HG02571 (cell line): Measurements from ENCODE around the gene COL19A1.
"Not testable (repeated sequence)": the region's sequence is repeated elsewhere in the genome, so short reads cannot be mapped to it uniquely, and the experiment has no call there.

Experiments
- ATAC-seq: cut with Tn5 transposase; IDR thresholded peaks from one replicate; pipeline ENCODE4 v1.9.1; 2021; ENCODE audit warnings: mild to moderate bottlenecking, moderate library complexity; ENCODE audit not compliant: unreplicated experiment

The COL19A1 gene

GRCh38 chr6:69953491-69953890 is 87.1 kb downstream of the COL19A1 start:
- ATAC-seq = no peak

- no peak for ATAC-seq
Observed at GRCh38 chr6:69954733-69955132, 88.4 kb downstream of the COL19A1 start.

- ATAC-seq = no peak
Observed at GRCh38 chr6:69957985-69958559, 91.7 kb downstream of the COL19A1 start.

DNA sequence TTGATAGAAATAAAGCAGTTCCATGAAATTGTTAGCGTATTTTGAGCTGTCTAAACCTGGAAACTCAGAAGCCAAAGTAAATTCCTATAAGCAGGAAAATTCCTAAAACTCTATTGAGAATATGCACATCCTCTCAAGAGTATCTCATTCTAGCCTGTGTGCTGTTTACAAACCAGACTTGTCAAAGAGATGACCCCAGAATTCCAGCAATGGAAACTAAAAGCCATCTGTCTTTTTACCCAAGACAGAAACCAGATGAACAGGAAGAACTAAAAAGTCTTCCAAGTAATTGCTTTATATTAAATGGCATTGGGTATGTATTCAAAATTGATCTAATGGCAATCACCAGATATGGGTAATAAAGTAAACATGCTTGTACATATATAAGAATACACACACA is 92.6 kb downstream of the COL19A1 start:
- no peak for ATAC-seq

DNA sequence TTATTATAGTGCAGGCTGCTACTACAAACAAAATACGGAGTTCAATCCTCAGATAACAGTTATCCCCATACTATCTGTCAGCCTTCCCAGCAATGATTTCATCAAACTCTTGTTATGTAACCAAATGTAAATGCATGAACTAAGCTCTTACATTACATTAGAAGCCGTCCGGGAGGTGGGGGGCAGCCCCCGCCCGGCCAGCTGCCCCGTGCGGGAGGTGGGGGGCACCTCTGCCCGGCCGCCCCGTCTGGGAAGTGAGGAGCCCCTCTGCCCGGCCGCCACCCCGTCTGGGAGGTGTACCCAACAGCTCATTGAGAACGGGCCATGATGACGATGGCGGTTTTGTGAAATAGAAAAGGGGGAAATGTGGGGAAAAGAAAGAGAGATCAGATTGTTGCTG is 99.6 kb downstream of the COL19A1 start:
- not testable (repeated sequence) for ATAC-seq

GRCh38 chr6:69973138-69973537 is 106.8 kb downstream of the COL19A1 start:
- ATAC-seq = no peak

- ATAC-seq = no peak
Observed at GRCh38 chr6:69973763-69974162, 107.4 kb downstream of the COL19A1 start.

DNA sequence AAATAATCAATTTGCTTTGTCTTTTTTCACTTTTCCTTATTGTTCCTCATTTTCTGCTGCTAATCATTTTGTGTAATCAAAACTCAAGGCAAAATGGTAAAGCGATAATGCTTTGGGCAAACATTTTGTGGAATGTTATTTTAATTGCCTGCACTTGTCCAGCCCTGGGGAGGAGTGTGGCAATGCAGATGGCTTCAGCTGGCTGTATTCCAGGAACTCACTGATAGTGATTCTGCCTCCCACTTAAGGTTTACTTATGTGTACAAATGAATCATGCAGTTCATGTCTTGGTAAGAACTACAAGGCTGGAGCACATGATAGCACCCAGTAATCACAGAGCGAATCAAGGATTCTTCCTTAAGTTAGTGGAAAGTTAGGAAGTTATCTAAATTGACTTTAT is 107.8 kb downstream of the COL19A1 start:
- ATAC-seq = no peak

DNA sequence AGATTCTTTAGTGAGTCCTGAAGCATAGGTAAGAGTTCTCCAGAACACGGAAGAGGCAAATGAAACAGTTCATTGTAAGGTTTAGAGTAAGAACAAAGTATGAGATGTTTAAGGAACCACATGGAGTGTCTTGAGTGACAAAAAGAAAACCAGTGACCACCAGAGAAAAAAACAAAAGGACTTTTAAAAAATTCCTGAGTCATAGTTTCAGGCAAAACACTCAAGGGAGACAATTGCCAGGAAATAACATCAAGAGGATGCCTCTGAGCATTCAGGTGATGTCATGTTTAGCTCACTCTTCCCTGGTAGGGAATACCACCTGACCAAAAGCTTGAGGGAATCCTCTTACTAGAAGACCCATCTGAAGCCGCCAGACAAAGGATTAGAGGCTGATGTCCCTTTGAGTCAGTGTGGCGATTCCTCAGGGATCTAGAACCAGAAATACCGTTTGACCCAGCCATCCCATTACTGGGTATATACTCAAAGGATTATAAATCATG is 110.3 kb downstream of the COL19A1 start:
- no peak for ATAC-seq

GRCh38 chr6:69980624-69981023 is 114.3 kb downstream of the COL19A1 start:
- no peak for ATAC-seq

DNA sequence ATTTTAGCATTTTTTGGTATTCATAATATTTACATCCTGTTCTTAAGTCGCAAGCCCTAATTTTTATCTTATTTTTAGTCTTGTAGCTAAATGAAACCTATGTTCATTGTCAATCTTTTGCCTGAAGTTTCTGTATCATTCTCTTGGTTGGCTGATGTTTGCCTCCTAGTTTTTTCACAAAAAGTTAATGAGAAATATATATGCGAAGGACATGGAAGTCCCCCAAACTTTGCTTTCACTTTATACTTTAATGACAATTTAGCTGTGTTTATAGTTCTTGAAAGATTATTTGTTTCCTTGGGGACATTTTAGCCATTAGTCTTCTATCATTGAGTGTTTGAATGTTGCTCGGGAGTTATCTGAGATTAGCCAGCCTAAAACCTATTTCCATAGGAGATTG is 118.2 kb downstream of the COL19A1 start:
- ATAC-seq = no peak

DNA sequence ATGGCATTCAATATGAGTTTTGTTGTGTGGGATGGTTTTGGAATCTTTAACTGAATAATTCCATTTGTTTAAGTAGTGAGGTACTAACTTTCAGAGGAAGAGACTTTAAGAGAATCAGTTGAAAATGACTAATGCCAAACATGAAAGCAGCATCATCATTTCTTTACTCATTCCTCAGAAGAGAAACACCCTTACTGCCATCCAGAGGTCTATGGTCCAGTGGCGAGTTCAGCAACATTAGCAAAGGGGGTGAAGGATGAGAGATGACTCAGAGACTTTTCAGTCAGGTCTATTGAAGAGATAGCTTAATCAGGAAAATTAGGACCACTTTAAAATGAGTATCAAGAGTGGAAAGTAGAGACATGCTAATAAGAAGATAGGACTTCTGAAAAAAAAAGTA is 118.8 kb downstream of the COL19A1 start:
- ATAC-seq = peak; percentile 44

GRCh38 chr6:69987550-69987949 is 121.2 kb downstream of the COL19A1 start:
- no peak for ATAC-seq

DNA sequence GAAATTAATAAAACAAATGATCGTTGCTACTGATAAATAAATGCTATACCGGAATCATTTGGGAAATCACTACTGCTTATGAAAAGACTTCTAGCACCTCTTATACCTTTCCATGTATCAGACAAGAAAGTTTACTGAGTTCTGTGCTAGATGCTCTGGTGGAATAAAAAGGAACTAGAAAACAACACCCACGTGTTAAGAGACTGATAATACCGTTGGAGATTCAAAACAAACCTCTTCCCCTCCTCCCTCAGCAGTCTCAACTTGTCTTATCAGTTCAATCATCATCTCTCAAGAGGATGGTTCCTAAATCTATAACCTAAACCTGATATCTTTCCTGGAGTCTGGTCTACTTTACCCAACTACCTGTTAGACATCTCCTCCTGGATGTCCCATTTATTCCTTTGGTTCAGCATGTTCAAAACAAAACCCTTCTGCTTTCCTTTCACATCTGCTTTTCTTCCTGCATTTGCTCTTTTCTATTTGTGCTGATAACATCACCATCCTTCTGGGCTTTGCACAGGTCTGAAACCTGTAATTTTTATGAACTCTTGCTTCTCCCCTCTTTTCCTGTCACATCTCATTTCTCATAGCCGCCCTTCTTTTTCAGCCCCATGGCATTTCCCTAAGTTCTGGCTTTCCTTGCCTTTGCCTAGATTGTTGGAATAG is 122.2 kb downstream of the COL19A1 start:
- peak; percentile 41 for ATAC-seq

DNA sequence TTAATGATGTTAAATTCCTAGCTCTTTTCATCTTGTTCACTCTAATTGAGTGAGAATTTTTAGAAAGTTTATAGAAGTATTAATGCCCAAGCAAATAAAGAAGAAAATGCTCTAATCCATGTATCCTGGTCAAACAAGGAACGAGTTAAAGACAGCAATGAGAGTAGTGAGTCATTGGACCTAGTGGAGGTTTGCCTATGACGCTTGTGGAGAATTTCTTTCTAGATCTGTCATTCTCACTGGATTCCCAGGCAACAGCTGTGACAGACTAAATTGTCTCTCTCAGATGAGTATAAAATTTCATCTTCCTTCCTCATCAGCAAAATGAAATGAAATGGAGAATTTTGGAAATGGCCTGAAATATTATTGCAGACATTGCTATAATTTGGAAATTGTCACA is 127.9 kb downstream of the COL19A1 start:
- ATAC-seq = no peak

GRCh38 chr6:70008189-70008588 is 141.8 kb downstream of the COL19A1 start:
- ATAC-seq = no peak

GRCh38 chr6:70010339-70010738 is 144.0 kb downstream of the COL19A1 start:
- not testable (repeated sequence) for ATAC-seq

DNA sequence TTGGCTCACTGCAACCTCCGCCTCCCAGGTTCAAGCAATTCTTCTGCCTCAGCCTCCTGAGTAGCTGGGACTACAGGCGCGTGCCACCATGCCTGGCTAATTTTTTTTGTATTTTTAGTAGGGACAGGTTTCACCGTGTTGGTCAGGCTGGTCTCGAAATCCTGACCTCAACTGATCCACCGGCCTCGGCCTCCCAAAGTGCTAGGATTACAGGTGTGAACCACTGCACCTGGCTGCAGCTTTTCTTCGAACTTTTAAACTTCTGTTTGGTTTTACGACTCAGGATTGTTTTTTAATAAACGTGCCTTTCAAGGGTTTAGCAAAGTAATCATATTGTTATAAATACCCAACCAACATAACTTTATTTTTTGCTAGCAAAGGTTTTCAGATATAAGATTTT is 156.8 kb downstream of the COL19A1 start:
- ATAC-seq = not testable (repeated sequence)

- ATAC-seq = no peak
Observed at GRCh38 chr6:70028246-70028645, 161.9 kb downstream of the COL19A1 start.

- ATAC-seq = no peak
Observed at GRCh38 chr6:70028926-70029325, 162.6 kb downstream of the COL19A1 start.

DNA sequence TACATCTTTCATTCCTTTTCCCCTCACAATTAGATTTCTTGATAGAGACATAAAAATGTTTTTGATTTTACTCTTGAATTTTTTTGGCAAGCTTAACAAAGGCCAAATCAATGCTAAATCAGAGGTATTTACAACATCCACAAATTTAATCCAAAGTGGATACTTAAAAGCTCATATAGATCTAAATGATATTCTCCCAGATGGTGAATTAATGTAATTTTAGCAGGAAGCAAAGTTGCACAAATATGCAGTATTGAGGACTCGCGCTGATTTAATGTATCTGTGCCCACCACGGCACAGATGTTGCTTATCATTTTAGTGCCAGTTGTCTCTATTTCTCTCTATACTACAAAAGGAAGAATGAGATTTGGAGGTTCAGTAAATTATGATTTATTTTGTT is 167.4 kb downstream of the COL19A1 start:
- no peak for ATAC-seq

GRCh38 chr6:70037445-70037844 is 171.1 kb downstream of the COL19A1 start:
- no peak for ATAC-seq

- no peak for ATAC-seq
Observed at GRCh38 chr6:70040766-70041165, 174.4 kb downstream of the COL19A1 start.
